Panc1 (cell line): Measurements from ENCODE around the gene KRAS.
A peak's percentile ranks its signal among the peaks of the same experiment; 100 is the strongest.

ENCODE experiments used
- POLR2AphosphoS5 ChIP-seq: IDR thresholded peaks from 2 replicates; pipeline ENCODE4 v1.6.1; 2012; ENCODE audit warnings: mild to moderate bottlenecking, low read depth, low read length, moderate library complexity
- TF ChIP-seq, protein P1 (sequence below): fragments of 450-650 bp; IDR thresholded peaks from 2 replicates; pipeline ENCODE4 v1.5.1; 2017; ENCODE audit warnings: mild to moderate bottlenecking

DNA sequence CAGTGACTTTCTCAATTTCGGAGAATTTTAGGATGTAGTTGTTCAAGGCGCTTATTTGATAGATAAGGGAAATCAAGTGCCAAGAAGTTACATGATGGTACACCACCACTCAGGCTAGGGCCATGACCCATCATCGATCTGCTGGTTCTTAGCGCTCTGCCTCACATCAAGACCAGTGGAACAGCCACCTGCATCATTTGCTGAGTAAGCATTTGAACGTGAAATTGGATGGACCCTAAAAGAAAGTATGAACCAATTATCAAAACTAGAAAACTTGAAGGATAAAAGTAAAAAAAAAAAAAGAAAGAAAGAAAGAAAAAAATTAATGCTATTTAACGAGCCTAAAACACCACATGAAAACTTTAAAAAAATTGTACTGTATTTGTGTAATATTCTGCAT lies 27.5 kb upstream of the KRAS start:
- TF ChIP-seq, protein P1, sequence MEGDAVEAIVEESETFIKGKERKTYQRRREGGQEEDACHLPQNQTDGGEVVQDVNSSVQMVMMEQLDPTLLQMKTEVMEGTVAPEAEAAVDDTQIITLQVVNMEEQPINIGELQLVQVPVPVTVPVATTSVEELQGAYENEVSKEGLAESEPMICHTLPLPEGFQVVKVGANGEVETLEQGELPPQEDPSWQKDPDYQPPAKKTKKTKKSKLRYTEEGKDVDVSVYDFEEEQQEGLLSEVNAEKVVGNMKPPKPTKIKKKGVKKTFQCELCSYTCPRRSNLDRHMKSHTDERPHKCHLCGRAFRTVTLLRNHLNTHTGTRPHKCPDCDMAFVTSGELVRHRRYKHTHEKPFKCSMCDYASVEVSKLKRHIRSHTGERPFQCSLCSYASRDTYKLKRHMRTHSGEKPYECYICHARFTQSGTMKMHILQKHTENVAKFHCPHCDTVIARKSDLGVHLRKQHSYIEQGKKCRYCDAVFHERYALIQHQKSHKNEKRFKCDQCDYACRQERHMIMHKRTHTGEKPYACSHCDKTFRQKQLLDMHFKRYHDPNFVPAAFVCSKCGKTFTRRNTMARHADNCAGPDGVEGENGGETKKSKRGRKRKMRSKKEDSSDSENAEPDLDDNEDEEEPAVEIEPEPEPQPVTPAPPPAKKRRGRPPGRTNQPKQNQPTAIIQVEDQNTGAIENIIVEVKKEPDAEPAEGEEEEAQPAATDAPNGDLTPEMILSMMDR = 0 out of 2 replicates have a peak, but pooled peaks have one; percentile 3
- TF ChIP-seq POLR2AphosphoS5 = no peak
